Activated T-helper 1 cell treated with anti-CD3 and anti-CD28 coated beads, Interleukin-2, amount 50 U/mL, for 16 hours (primary cell): ENCODE results near the gene SLC24A3.

ENCODE experiments used
- DNase-seq, 2 donors: peaks; one replicate each; pipeline ENCODE4 v3.0.0-alpha.2; 2020; ENCODE audit warnings: low read depth in 1 of 2, low spot score in 1 of 2

Gene SLC24A3

GRCh38 chr20:19380211-19380610, 167.8 kb downstream of the SLC24A3 start:
- no peak for DNase-seq

GRCh38 chr20:19381947-19382346, 169.5 kb downstream of the SLC24A3 start:
- no peak for DNase-seq

GRCh38 chr20:19382386-19383340, 170.2 kb downstream of the SLC24A3 start:
- no peak for DNase-seq

GRCh38 chr20:19384940-19385339, 172.5 kb downstream of the SLC24A3 start:
- no peak for DNase-seq

- no peak for DNase-seq
Observed at GRCh38 chr20:19387251-19387650, 174.8 kb downstream of the SLC24A3 start.

GRCh38 chr20:19392344-19393130, 180.1 kb downstream of the SLC24A3 start:
- DNase-seq: no peak

GRCh38 chr20:19396460-19397081, 184.1 kb downstream of the SLC24A3 start:
- DNase-seq: no peak

GRCh38 chr20:19397226-19397625, 184.8 kb downstream of the SLC24A3 start:
- DNase-seq: no peak

GRCh38 chr20:19397666-19398065, 185.2 kb downstream of the SLC24A3 start:
- no peak for DNase-seq

- no peak for DNase-seq
Observed at GRCh38 chr20:19401096-19401495, 188.7 kb downstream of the SLC24A3 start.

- no peak for DNase-seq
Observed at GRCh38 chr20:19403549-19403948, 191.1 kb downstream of the SLC24A3 start.

GRCh38 chr20:19404826-19405225, 192.4 kb downstream of the SLC24A3 start:
- DNase-seq: no peak

- DNase-seq: no peak
Observed at GRCh38 chr20:19405958-19406357, 193.5 kb downstream of the SLC24A3 start.

GRCh38 chr20:19406381-19406780, 193.9 kb downstream of the SLC24A3 start:
- DNase-seq: no peak

GRCh38 chr20:19407196-19407595, 194.8 kb downstream of the SLC24A3 start:
- no peak for DNase-seq

- no peak for DNase-seq
Observed at GRCh38 chr20:19407736-19408135, 195.3 kb downstream of the SLC24A3 start.

GRCh38 chr20:19408971-19409370, 196.5 kb downstream of the SLC24A3 start:
- no peak for DNase-seq

- no peak for DNase-seq
Observed at GRCh38 chr20:19411811-19412210, 199.4 kb downstream of the SLC24A3 start.

GRCh38 chr20:19412254-19412653, 199.8 kb downstream of the SLC24A3 start:
- DNase-seq: no peak

GRCh38 chr20:19414600-19414999, 202.2 kb downstream of the SLC24A3 start:
- no peak for DNase-seq

- DNase-seq: no peak
Observed at GRCh38 chr20:19415786-19416185, 203.3 kb downstream of the SLC24A3 start.

- DNase-seq: no peak
Observed at GRCh38 chr20:19416627-19417026, 204.2 kb downstream of the SLC24A3 start.
